Bronchial smooth muscle cell (primary cell): Measurements from ENCODE around the gene ZNF586. TPM values are rescaled to one million over a fixed set of nuclear protein-coding genes. Genes with fewer than 3 reads are reported as not detected.

Source experiments
- total RNA-seq: library from RNA; depleted of rRNA; stranded (reverse); fragments of >200 nt; gene quantifications from 2 replicates; pipeline ENCODE4 v1.2.1, GENCODE V29; 2014

Gene ZNF586
- total RNA-seq, result 15.0 and 17.8 TPM in 2 replicates

GRCh38 chr19:57769345-57770131, at the start of gene ZNF586:
ZNF586 (plus strand) TSS chr19:57769676; CDS start chr19:57769843, 167 bp downstream.

DNA sequence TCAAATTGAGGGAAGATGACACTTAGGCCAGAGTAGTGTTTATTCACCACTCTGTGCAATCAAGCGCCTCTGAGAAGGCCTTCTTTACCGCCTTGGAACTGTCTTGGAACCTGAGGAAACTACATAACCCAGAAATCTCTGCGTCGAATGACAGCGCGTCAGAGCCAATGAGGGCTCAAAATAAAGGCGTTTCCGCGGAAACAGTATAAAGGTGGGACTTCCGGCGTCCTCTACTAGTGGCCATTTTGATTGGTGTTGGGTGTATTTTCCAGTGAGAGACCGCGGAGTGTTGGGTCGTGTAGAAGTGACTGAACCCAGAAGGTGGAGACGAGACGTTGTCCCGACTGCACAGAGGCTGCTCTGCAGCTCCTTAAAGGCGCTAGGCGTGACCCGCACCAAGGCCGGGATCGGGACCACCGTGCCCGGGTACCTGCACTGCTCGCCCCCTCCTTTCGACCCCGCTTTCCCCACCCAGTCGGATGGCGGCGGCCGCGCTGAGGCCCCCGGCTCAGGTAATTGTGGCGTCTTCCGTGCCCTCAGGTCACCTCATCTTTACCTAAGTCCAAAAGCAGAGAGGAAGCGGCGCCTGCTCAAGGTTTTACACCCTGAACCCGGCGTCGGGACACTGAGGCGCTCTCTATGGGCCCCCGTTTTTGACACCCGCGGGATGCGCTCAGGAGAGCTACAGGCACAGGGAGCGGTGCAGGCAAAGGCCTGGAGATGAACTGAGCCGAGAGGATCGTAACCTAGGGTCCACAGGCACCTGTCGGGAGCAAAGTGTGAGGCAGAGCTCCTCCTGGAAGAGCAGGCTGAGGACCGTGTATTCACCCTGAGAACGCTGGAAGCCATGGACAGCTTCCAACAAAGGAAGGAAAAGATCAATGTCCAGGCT, 22.6 kb upstream of the ZNF586 start, which contains the start of gene ZNF776:
Gene ZNF776, plus strand, starts transcription at position 236 of the 892 bp plus-strand sequence. Its CDS starts 244 bp downstream, at position 480.

DNA sequence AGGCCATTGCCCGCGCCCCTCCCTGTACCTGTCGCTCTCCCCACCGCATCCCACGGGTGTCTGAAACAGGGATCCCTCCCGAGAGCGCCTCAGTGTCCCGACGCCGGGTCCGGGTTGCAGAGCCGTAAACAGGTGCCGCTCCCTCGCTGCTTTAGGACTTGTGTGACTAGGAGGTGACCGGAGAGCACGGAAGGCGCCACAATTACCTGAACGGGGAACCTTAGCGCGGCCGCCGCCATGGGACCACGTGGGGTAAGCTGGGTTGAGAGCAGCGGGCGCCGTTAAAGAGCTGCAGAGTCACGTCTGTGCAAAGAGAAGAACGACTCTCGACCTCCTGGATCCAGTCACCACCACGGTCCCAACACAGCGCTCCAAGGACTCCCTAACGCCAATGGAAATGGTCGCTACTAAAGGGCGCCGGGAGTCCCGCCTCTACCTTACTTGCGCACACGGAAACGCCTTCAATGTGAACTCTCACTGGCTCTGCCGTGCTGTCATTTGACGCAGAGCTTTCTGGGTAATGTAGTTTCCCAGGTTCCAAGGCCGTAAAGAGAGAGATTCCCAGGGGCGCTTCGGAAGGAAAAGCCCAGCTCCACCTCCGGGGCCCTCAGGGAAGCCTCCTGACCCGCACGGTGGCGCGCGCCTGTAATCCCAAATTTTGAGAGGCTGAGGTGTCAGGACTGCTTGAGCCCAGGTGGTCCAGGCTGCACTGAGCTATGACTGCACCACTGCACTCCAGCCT, 45.2 kb downstream of the ZNF586 start, which contains the start of gene ZNF552:
Gene ZNF552, minus strand, starts transcription at position 409 of the 742 bp plus-strand sequence. Its CDS starts 170 bp downstream, at position 239.

DNA sequence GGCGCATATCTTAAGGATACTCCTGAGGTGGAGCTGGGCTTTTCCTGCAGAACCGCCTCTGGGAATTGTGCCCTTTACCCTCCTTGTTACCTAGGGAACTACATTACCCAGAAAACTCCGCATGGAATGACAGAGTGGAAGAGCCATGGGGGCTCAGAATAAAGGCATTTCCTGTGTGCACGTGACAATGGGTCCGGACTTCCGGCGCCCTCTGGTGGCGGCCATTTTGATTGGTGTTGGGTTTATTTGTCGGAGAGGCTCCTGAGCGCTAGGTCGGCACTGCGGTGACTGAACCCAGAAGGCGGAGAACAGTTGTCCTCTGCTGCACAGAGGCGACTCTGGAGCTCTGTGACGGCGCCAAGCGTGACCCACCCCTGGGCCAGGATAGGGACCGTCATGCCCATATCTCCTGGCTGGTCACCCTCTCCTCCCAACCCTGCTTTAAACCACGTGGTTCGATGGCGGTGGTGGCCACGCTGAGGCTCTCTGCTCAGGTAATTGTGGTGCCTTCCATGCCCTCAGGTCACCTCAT, 60.7 kb downstream of the ZNF586 start, which contains the start of gene ZNF587B:
Gene ZNF587B, plus strand, starts transcription at position 229 of the 532 bp plus-strand sequence. Its CDS starts 230 bp downstream, at position 459.

Other genes with a start within 250 kb of the ZNF586 start
- gene ZNF549, start 242.3 kb upstream of the ZNF586 start, total RNA-seq, result 4.3 and 5.4 TPM in 2 replicates
- 8.6 and 8.8 TPM in 2 replicates for gene ZNF550, start 209.8 kb upstream of the ZNF586 start, total RNA-seq
- gene ZNF416, start 190.8 kb upstream of the ZNF586 start, total RNA-seq, result 4.4 and 5.5 TPM in 2 replicates
- 5.2 and 7.7 TPM in 2 replicates for gene ZIK1, start 185.5 kb upstream of the ZNF586 start, total RNA-seq
- 1.6 and 3.0 TPM in 2 replicates for gene ZNF530, start 169.8 kb upstream of the ZNF586 start, total RNA-seq
- 15.9 and 19.7 TPM in 2 replicates for gene ZNF134, start 155.4 kb upstream of the ZNF586 start, total RNA-seq
- 8.8 and 11.2 TPM in 2 replicates for gene ZNF211, start 136.5 kb upstream of the ZNF586 start, total RNA-seq
- not detected in 2 replicates for gene ZSCAN4, start 100.7 kb upstream of the ZNF586 start, total RNA-seq
- 4.4 and 4.6 TPM in 2 replicates for gene ZNF551, start 87.7 kb upstream of the ZNF586 start, total RNA-seq
- 2.8 and 6.1 TPM in 2 replicates for gene ZNF154, start 60.5 kb upstream of the ZNF586 start, total RNA-seq
- 12.0 and 12.1 TPM in 2 replicates for gene ZNF671, start 42.1 kb upstream of the ZNF586 start, total RNA-seq
- gene ZNF776, start 22.9 kb upstream of the ZNF586 start, total RNA-seq, result 16.1 and 17.8 TPM in 2 replicates
- 3.1 and 3.2 TPM in 2 replicates for gene ZNF552, start 45.2 kb downstream of the ZNF586 start, total RNA-seq
- 9.7 and 13.1 TPM in 2 replicates for gene ZNF587B, start 60.6 kb downstream of the ZNF586 start, total RNA-seq
- 14.5 and 15.0 TPM in 2 replicates for gene ZNF587, start 80.2 kb downstream of the ZNF586 start, total RNA-seq
- gene ZNF814, start 119.4 kb downstream of the ZNF586 start, total RNA-seq, result 4.9 and 5.8 TPM in 2 replicates
- gene ZNF417, start 146.9 kb downstream of the ZNF586 start, total RNA-seq, result 18.0 and 24.0 TPM in 2 replicates
- 9.1 and 11.8 TPM in 2 replicates for gene ZNF418, start 165.7 kb downstream of the ZNF586 start, total RNA-seq
- gene ZNF256, start 178.0 kb downstream of the ZNF586 start, total RNA-seq, result 6.3 and 6.5 TPM in 2 replicates
- 0.26 and 0.32 TPM in 2 replicates for gene C19orf18, start 204.9 kb downstream of the ZNF586 start, total RNA-seq
- gene ZNF606, start 233.1 kb downstream of the ZNF586 start, total RNA-seq, result 10.4 and 13.7 TPM in 2 replicates